Measurements from ENCODE around the gene YIF1B.
A peak's percentile ranks its signal among the peaks of the same experiment; 100 is the strongest.
"Not testable (repeated sequence)": the region's sequence is repeated elsewhere in the genome, so short reads cannot be mapped to it uniquely, and the experiment has no call there.

YIF1B gene

DNA sequence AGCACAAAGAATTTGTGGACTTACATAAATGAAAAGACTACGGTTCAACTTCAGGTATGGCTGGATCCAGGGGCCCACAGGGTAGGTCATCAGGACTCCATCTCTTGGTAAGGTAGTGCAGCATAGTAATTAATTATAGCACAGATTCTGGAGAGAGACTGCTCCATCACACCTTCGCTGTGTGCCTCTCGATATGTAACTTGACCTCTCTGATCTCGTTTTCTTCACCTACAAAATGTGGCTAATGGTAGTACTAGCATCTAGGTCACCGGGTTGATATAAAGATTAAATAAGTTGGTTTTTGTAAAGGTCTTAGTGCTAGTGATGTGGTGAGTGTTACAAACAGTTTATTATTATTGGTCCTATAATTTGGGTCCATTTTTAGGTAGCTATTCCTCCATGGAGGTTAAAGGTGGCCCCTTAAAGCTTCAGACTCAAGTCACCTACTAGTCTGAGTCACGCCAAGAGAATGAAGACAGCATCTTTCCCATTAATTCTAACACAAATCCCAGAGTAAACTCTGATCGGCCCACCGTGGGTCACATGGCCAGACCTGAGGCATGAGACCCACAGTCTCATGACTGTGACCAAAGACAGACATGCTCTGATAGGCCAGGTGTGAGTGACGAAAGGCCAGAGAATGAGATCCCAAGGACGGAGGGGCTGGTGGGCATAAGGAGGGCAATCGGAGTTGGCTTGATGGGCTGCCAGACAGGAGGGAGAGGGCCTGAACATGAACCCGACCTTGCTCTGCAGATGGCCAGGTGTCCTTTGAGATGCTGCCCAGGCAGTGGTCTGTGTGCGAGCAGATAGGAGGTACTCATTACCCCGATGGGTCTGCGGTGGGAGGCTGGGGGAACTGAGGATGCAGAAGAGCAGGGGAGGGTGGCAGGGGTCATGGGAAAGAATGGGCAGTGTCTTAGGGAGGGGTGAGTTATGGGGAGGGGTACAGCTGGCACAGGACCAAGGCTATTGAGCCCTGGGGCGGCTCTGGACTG, 40.3 kb upstream of the YIF1B start:
- Histone ChIP-seq H3K27ac (no peak overlapping the region), H3K4me2 (no peak overlapping the region), H3K27me3 (peaks cover 21% of the 10 kb centered on the region), H3K9me3 (no peaks in the 10 kb centered on the region), H3K4me1 (peaks cover 17% of the 10 kb centered on the region), H4K20me1 (no peaks in the 10 kb centered on the region), H3K36me3 (no peaks in the 10 kb centered on the region), H3K9ac (no peak overlapping the region), H3K4me3 (no peak overlapping the region)
- TF ChIP-seq Cebpa-rat (IDR thresholded peaks at IDR 0.05) = no peak

DNA sequence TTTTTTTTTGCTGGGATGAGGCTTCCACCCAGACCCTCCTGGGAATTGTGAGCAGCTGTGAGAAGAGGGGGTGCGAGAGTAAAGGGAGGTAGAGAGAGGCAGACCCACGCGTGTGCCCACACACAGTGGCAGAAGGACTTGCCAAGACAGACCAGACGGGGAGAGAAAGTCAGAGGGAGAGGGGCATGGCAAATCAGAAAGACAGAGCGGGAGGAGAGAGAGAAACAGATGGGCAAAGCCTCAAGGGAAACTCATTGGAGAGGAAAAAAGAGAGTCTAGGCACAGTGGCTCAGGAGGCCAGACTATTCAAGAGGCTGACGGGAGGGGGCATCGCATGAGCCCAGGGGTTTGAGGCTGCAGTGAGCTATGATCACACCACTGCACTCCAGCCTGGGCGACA, 36.9 kb upstream of the YIF1B start:
- Histone ChIP-seq H3K4me2 (peak overlapping the region; percentile 49), H3K27me3 (no peaks in the 10 kb centered on the region), H4K20me1 (no peaks in the 10 kb centered on the region), H3K36me3 (no peaks in the 10 kb centered on the region), H3K4me3 (no peak overlapping the region), H3K27ac (peak overlapping the region; percentile 38; the same call in 1 of the 2 replicates), H3K9ac (no peak overlapping the region), H3K9me3 (no peaks in the 10 kb centered on the region), H3K4me1 (peaks cover 17% of the 10 kb centered on the region)
- no peak for TF ChIP-seq Cebpa-rat (IDR thresholded peaks at IDR 0.05)

DNA sequence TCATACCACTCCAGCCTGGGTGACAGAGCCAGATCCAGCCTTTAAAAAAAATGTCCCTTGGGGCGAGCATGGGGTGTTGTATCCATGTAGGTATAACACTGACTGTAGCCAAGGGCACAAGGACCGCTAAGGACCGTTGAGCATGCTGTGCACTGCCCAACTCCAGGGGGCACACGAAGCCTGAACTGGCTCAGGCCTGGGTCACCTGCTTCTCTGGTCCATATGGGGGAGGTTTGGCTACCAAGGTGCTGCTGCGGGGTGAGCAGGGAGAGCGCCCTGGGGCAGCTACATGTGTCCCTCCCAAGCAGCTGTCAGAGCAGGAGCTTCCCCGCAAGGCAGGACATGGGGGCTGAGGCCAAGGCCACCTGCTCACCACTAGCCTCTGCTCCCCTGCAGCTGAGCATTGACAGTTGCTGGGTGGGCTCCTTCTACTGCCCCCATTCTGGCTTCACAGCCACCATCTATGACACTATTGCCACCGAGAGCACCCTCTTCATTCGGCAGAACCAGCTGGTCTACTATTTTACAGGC, 36.2 kb upstream of the YIF1B start:
- no peak for TF ChIP-seq Cebpa-rat (IDR thresholded peaks at IDR 0.05)
- H3K9ac ChIP-seq = no peak overlapping the region
- H3K27ac ChIP-seq = peak overlapping the region; percentile 38; the same call in 1 of the 2 replicates

DNA sequence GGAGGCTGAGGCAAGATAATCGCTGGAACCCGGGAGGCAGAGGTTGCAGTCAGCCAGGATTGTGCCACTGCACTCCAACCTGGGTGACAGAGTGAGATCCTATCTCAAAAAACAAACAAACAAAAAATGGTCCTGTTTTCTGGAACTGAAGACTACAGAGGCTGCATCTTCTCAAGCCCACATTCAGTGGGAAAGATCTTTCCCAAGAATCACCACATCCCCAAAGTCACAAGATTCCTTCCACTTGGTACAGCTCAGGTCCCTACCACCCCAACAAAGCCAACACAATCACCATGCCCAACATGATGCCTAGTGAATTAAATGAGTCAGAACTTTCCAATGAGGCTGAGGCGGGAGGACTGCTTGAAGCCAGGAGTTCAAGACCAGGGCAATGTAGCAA, 35.1 kb upstream of the YIF1B start:
- no peak overlapping the region for H3K27ac ChIP-seq
- H4K20me1 ChIP-seq = no peaks in the 10 kb centered on the region
- no peaks in the 10 kb centered on the region for H3K27me3 ChIP-seq
- no peak overlapping the region for H3K4me2 ChIP-seq
- no peak overlapping the region for H3K4me3 ChIP-seq
- no peak for TF ChIP-seq Cebpa-rat (IDR thresholded peaks at IDR 0.05)
- no peaks in the 10 kb centered on the region for H3K36me3 ChIP-seq
- H3K9ac ChIP-seq = no peak overlapping the region
- no peaks in the 10 kb centered on the region for H3K9me3 ChIP-seq
- peaks cover 17% of the 10 kb centered on the region for H3K4me1 ChIP-seq

More for the DNA sequence above, 36.2 kb upstream of the YIF1B start:
- H3K4me1 ChIP-seq = peaks cover 17% of the 10 kb centered on the region
- H3K4me3 ChIP-seq = no peak overlapping the region
- no peaks in the 10 kb centered on the region for H3K27me3 ChIP-seq
- H3K4me2 ChIP-seq = peak overlapping the region; percentile 49
- H4K20me1 ChIP-seq = no peaks in the 10 kb centered on the region
- no peaks in the 10 kb centered on the region for H3K36me3 ChIP-seq
- no peaks in the 10 kb centered on the region for H3K9me3 ChIP-seq

GRCh38 chr19:38346837-38347236, 31.1 kb upstream of the YIF1B start:
- Histone ChIP-seq H3K36me3 (no peaks in the 10 kb centered on the region), H3K4me2 (no peak overlapping the region), H3K9me3 (no peaks in the 10 kb centered on the region), H3K9ac (no peak overlapping the region), H3K4me3 (no peak overlapping the region), H4K20me1 (no peaks in the 10 kb centered on the region), H3K27me3 (no peaks in the 10 kb centered on the region), H3K4me1 (peaks cover 2% of the 10 kb centered on the region), H3K27ac (no peak overlapping the region)
- TF ChIP-seq Cebpa-rat (IDR thresholded peaks at IDR 0.05) = no peak

DNA sequence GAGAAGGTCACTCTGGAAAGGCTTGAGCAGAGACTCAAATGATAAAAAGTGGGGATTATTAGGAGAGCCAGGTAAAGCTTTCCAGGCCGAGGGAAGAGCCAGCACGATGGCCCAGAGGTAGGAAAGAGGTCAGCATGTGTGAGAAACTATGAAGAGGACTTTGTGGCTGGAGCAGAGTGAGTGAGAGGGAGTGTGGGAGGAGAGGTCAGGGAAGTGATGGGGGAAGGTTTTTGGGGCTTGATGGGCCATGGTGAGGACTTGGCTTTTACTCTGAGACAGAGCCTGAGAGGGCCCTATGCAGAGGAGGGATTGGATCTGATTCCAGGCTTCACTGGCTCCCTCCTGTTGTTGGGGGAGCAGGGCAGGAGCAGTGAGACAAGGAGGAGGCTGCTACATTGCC, 25.2 kb upstream of the YIF1B start:
- no peaks in the 10 kb centered on the region for H3K9me3 ChIP-seq
- H4K20me1 ChIP-seq = no peaks in the 10 kb centered on the region
- no peak for TF ChIP-seq Cebpa-rat (IDR thresholded peaks at IDR 0.05)
- H3K36me3 ChIP-seq = 0 out of 2 replicates have a peak, but pooled peaks cover 3% of the 10 kb centered on the region
- no peak overlapping the region for H3K9ac ChIP-seq
- H3K4me2 ChIP-seq = no peak overlapping the region
- H3K27me3 ChIP-seq = no peaks in the 10 kb centered on the region
- peaks cover 9% of the 10 kb centered on the region for H3K4me1 ChIP-seq
- H3K27ac ChIP-seq = no peak overlapping the region
- no peak overlapping the region for H3K4me3 ChIP-seq

GRCh38 chr19:38339011-38339410, 23.3 kb upstream of the YIF1B start:
- H3K27ac ChIP-seq, H3K27me3 ChIP-seq, H3K36me3 ChIP-seq, H3K4me2 ChIP-seq, H3K4me3 ChIP-seq, H3K9me3 ChIP-seq, H3K9ac ChIP-seq, H4K20me1 ChIP-seq: not testable (repeated sequence)
- peaks cover 15% of the 10 kb centered on the region for H3K4me1 ChIP-seq

- Histone ChIP-seq H3K4me3 (peak overlapping the region; percentile 77), H3K4me2 (peak overlapping the region; percentile 94), H3K27ac (no peak overlapping the region), H3K4me1 (peaks cover 15% of the 10 kb centered on the region), H3K9me3 (no peaks in the 10 kb centered on the region), H3K9ac (peak overlapping the region; percentile 56; the same call in 1 of the 2 replicates), H4K20me1 (no peaks in the 10 kb centered on the region), H3K36me3 (0 out of 2 replicates have a peak, but pooled peaks cover 3% of the 10 kb centered on the region), H3K27me3 (no peaks in the 10 kb centered on the region)
- TF ChIP-seq Cebpa-rat (IDR thresholded peaks at IDR 0.05) = no peak
Measured at GRCh38 chr19:38337360-38337653, 21.6 kb upstream of the YIF1B start.

DNA sequence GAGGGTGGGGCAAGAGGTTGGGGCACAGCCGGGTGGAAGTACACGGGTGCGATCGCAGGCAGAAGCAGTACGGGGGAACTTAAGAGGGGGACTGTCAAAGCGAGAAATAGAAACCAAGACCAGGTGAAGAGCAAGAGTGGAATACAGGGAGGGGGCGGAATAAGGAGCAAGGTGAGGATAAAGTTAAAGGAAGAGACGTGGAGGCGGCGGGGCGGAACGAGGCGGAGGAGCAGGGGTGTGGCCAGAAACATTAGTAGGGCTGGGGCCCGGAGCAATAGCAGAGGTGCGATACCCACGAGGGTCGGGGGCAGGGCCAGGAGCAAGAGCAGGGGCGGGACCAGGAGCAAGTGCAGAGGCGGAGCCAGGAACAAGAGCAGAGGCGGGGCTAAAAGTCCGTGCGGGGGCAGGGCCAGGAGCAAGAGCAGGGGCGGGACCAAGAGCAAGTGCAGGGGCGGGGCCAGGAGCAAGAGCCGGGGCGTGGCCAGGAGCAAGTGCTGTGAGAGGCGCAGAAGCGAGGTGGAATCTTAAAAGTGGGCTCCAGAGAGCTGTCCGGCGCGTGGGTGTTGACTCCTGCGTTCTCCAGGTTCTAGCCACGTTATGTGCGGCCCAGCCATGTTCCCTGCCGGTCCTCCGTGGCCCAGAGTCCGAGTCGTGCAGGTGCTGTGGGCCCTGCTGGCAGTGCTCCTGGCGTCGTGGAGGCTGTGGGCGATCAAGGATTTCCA, 21.1 kb upstream of the YIF1B start:
- Histone ChIP-seq H3K36me3 (peaks cover 5% of the 10 kb centered on the region; the same call in 1 of the 2 replicates), H3K27me3 (no peaks in the 10 kb centered on the region), H3K4me2 (peak overlapping the region; percentile 94), H3K4me1 (peaks cover 15% of the 10 kb centered on the region), H3K27ac (peak overlapping the region; percentile 72), H3K9me3 (no peaks in the 10 kb centered on the region), H3K9ac (peak overlapping the region; percentile 75), H3K4me3 (peak overlapping the region; percentile 77), H4K20me1 (no peaks in the 10 kb centered on the region)
- no peak for TF ChIP-seq Cebpa-rat (IDR thresholded peaks at IDR 0.05)

Data from BLaER1 (cell line).